GM18502 (cell line): Measurements from ENCODE around the gene ATP10A.

ENCODE experiments used
- ATAC-seq: cut with Tn5 transposase; IDR thresholded peaks from one replicate; pipeline ENCODE4 v1.9.1; 2021; ENCODE audit warnings: mild to moderate bottlenecking; ENCODE audit not compliant: unreplicated experiment, poor library complexity

ATP10A gene

DNA sequence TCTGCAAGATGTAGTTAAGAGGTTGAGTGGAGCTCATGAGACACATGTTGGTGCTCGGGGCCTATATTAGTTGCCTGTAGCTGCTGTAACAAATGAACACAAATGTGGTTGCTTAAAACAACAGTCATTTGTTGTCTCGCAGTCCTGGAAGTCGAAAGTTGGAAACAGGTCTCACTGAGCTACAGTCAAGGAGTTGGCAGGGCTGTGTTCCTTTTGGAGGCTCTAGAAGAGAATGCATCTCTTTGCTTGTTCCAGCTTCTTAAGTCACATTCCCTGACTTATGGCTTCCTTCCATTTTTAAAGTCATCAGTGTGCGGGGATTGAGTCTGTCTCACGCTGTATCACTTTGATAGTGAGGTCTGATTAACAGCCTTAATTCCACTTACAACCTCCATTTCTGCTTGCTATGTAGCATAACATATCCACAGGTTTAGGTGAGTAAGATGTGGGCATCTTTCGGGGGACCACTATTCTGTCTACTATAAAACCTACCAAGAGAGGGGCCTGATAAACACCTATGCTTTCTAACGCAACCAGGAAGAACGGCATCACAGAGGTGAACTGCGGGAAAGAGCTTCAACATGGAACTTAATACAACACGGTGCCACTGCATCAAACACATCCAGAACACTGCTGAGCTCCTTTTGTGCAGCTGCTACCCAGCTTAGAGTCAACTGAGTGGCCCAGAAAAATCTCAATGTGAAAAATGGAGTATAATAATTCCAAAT, 119.4 kb downstream of the ATP10A start:
- ATAC-seq: no peak

- no peak for ATAC-seq
Observed at GRCh38 chr15:25742776-25743547, 120.2 kb downstream of the ATP10A start.

GRCh38 chr15:25742041-25742730, 120.9 kb downstream of the ATP10A start:
- ATAC-seq: no peak

DNA sequence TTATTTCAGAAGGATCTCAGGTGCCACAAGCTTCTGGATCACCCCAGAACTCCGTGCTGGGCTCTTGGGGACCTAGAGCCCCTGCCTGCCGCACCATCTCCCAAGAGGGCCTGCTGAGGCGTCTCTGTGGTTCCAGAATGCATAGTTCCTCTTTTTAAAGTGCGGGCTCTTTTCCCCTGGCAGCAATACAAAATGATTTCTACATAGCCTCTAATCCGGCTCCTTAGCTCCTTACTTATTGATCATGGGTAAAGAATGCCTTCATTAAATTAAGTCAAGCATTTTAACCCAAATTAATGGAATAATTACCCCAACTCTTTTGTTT, 121.9 kb downstream of the ATP10A start:
- peak; percentile 70 for ATAC-seq

DNA sequence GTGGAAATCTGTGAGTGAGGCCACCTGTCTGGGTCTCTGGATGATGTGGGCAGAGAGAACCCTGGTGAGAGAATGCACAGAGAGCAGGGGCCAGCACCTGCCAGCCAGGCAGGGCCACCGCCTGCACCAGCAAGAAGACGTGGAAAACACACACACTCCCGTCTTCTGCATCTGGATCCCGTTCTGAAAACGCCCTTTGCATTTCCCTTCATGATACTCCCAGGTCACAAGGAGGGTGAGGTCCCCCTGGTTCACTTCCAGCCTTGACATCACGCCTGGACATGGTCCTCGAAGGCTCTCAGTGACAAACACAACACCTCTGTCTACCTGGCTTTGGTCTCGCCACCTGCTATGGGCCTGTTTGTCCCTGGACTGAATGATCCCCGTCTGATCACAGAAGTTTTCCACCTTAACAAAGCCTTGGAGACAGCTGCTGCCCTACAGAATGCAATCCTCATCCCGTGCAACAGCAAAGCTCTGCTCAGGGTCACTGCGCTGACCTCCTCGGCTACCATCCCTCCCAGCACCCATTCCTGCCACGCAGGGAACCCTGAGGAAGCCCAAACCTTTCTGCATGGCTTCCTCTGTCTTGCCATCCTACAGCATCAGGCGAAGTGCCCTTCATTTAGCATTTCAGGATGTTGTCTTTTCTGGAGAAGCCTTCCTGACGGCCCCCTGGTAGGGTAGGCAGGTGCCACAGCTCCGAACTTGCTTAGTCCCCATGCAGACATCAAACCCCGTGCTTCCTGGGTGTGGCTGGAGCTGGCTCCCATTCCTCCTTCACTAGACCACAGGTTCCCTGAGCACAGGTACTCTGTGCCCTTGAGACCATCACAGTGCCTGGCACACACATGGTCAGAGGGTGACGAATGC, 122.5 kb downstream of the ATP10A start:
- ATAC-seq: no peak

DNA sequence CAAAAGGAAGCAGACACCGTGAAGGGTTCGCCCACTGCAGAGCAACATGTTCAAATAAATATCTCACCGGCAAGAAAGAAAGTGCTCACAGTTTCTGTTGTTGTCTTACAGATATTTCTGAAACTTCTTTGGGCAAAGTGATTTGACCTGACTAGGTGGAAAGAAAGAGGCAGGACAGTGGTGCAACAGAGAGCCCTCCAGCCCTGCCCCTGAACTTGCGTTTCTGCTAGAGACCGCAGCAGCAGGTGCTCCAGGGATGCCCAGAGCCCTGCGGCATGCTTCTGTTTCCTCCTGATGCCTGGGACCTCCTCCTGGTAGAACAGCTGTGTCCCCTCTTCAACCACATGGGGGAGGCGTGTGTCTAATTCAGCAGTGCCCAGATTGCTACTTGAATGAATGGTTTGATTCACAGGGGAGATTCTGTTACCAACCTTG, 123.4 kb downstream of the ATP10A start:
- peak; percentile 81 for ATAC-seq

DNA sequence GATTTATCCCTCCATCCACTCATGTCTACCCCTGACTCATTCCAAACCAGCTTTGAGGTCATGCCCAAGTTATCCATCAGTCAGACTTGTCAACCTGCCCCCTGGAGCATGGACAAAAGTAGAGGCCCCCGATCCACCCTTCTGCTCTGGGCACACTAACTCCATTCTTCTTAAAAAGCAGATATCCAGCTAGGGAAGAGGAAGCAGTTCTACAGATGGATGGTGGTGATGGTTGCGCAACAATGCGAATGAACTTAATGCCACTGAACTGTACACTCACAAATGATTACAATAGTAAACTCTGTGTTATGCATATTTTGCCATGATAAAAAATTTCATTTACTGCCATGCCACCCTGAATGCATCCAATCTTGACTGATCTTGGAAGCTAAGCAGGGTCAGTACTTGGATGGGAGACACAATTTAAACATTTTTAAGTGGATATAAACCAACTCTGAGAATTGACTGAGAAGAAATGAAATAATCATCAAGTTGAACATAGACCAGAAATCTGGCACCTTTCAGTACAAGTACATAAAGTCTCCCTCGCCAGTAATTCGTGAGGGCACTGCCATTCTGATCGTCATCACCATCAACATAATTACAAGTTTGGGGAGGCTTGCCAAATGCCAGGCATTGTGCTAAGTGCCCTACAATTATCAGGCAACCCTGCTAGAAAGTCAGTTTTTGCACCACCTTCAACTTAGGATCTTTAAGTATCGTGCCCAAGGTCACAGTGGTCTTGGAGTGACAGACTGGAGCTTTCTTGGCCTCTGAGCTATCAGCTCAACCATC, 124.8 kb downstream of the ATP10A start:
- ATAC-seq: no peak

- no peak for ATAC-seq
Observed at GRCh38 chr15:25737218-25737643, 125.9 kb downstream of the ATP10A start.

DNA sequence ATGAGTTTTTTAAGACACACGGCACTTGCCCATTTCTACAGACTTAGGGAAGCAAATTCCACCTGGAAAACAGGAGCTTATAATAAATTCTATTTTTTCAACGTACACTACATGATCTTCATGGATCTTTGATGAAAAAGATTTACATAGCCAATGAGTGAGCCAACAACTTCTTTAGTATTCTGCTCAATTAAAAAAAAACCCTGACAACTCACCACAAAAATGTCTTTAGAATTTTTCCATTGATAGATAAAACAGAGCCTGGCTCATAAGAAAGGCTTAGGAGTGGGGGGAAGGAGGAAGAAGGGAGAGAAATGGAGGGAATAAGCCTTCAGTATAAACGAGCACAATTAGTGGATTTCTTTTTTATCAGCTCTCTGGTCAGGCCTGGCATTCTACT, 126.7 kb downstream of the ATP10A start:
- ATAC-seq: no peak

DNA sequence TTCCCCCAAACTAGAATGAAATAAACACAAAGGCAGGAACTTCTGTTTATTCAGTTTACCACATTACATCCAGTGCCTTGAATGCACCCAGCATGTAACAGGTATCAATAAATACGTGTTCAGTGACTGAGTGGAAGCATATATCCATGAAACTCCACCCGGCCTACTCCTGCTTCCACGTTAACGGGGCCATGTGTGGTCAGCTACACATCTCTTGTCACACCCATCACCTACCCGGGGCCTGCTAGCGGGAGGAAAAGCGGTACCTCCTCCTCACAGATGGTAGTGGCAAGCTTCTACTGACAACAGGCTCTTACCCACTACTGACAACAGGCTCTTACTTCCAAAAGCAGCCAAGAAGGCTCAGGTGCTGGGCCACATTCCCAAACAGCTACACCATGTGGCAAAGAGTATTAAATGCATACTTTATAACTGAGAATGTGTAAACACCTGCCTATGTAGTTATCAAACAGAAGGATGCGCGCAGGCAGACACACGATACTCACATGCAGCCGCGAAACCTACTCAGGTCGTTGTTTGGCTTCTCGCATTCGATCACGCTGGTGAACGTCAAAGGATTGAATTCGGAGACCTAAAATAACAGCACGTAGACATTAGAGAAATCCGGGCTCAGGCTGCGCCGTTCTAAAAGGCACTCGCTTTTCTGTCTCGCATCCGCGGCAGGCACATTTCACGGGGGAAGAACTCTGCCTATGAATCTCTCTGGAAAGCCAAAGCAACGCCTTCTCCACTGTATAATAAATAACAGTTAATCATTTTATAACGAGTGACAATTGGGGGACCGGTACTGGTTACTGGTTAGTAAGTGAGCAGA, 127.4 kb downstream of the ATP10A start:
- ATAC-seq: no peak

DNA sequence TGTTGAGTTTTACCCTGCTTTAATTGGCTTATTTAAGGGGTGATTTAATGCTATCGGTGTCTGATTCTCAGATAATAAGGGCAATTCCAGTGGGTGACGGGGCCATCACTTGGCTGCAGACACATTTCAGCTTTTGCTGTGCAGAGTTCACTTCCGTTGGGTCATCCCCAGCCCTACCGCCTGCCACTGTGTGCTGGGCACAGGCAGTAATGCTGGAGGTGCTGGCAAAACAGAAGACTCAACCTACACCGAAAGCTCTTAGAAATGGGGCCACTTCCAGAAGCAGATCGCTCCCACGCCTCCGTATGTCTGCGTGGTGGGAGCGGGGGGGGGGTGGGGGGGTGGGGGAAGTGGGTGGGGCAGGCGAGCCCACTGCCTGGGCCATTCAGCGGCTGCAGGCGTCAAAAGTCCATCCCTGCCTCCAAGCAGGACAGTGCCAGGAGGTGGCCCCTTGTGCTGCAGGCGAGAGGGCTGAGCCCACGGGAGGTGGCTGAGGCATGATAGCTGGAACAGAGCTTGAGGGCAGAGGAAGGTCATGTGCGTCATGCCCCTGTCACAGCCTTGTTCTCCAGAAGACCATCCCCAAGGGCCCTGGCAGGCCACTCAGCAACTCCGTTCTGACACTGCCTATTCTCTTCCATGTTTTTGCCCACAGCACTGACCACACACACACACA, 128.3 kb downstream of the ATP10A start:
- ATAC-seq: no peak

DNA sequence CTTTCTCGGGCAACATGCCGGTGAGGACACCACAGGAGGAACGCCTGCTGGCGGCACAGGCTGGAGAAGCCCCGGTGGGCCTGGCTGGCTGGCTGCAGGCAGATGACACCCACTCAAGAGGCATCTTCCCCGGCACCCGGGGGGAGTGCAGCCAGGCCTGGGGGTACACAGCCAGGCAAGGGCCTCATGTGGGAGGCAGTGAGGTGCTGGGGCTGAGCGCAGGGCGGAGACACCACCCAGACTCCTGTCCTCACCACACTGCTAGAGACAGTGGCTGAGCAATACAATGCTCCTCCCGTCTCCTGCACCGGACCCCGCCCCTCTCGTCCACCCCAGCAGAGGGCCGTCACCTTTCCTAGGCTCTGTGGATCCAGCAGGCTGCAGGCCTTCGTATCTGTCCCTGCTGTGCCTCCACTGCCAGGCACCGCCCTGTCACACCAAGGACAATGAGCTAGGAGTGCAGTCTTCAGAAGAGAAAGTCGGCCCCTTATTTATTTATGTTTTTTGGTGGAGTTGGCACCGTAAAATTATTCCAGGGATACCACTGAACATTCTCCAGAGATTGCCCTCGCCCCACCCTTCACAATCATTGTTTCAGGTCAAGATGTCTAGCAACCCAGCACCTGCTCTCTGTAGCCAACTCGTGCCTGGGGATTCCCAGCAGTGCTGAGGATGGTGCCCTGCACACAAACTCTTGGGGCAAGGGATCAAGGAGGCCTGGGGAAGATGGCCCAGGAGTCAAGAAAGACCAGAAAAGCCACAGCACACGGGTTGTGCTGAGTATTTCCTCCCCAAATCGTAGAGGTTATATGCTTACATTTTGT, 129.1 kb downstream of the ATP10A start:
- no peak for ATAC-seq

GRCh38 chr15:25733036-25733855, 129.9 kb downstream of the ATP10A start:
- no peak for ATAC-seq

- no peak for ATAC-seq
Observed at GRCh38 chr15:25732191-25732590, 130.9 kb downstream of the ATP10A start.

DNA sequence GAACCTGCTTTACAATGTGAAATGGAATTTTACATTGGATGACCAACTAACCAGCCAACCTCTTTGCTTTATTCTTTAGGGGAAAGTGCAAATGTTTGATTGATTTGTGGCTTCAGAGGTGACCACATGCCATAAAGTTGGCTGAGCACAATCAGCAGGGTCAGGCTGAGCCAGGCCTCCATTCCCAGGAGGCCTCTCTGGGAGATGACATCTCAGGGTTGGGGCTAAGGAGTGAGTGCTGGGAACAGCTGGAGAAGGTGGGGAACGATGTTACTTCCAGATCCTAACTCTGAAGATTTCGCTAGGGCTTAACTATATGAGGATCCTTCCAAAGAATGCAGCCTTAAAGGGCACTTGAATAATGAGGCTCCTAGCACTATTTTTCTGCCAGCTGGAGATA, 131.7 kb downstream of the ATP10A start:
- no peak for ATAC-seq

- ATAC-seq: no peak
Observed at GRCh38 chr15:25730918-25731317, 132.2 kb downstream of the ATP10A start.

DNA sequence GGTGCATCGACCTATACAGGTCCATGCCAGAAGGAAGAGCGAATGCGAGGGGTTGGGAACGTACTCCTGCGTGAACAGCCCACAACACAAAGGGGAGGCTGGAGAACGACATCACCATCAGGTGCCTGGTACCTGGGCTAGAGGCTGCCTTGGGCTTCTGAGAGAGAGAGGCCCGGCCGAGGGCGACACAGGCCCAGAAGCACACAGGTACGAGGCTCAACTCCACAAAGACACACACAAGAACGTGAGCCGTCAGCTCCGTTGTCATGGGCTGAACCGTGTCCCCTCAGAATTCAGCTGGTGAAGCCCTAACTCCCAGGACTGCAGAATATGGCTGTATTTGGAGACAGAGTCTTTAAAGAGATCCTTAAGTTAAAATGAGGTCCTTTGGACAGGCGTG, 134.3 kb downstream of the ATP10A start:
- no peak for ATAC-seq
